Right ventricle myocardium inferior (tissue), 1 donor: Measurements from ENCODE around the gene SENP8. TPM values are rescaled to one million over a fixed set of nuclear protein-coding genes. Genes with fewer than 3 reads are reported as not detected.
"Not testable (repeated sequence)": the region's sequence is repeated elsewhere in the genome, so short reads cannot be mapped to it uniquely, and the experiment has no call there.

Experiments
- ATAC-seq: fragments of 200-7000 bp; cut with Tn5 transposase; one replicate; pipeline ENCODE4 v1.9.1; 2020; ENCODE audit warnings: mild to moderate bottlenecking, moderate library complexity
- DNase-seq: peaks from one replicate; pipeline ENCODE4 v3.0.0; 2021; ENCODE audit errors: missing footprints
- intact Hi-C: fragments of 100-400 bp; cut with DNase I; formaldehyde crosslinking; loops from one replicate; pipeline ENCODE4 v1.11.0; 2022
- total RNA-seq: library from RNA; stranded (reverse); fragmentation: NEBNext Ultra II Directional; extraction: Animal tissue kit (Norgen Biotek cat#: 25700); gene quantifications from one replicate; pipeline ENCODE4 v1.2.1, GENCODE V29; 2021
- donor health status: DM: no; HTN: yes; CAD: no; lungs with severe emphysema.

SENP8 gene
- total RNA-seq, 1 donor from 2014 or later, result 5.9 TPM

GRCh38 chr15:72169921-72170611, 51.9 kb downstream of the SENP8 start:
- no peak for ATAC-seq
- intact Hi-C loops, result no loop called here
- DNase-seq, result no peak

GRCh38 chr15:72170691-72171090, 52.5 kb downstream of the SENP8 start:
- no peak for DNase-seq

DNA sequence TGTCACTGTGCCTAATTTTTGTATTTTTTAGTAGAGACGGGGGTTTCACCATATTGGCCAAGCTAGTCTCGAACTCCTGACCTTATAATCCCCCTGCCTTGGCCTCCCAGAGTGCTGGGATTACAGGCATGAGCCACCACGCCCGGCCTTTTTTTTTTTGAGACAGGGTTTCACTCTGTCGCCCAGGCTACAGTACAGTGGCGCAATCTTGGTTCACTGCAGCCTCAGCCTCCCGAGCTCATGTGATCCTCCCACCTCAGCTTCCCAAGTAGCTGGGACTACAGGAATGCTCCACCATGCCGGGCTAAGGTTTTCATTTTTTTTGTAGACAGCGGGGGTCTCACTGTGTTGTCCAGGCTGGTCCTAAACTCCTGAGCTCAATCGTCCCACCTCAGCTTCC, 53.8 kb downstream of the SENP8 start:
- ATAC-seq, intact Hi-C loops, DNase-seq: not testable (repeated sequence)

More at GRCh38 chr15:72170691-72171090, 52.5 kb downstream of the SENP8 start:
- intact Hi-C loops, result no loop called here
- ATAC-seq, result no peak

DNA sequence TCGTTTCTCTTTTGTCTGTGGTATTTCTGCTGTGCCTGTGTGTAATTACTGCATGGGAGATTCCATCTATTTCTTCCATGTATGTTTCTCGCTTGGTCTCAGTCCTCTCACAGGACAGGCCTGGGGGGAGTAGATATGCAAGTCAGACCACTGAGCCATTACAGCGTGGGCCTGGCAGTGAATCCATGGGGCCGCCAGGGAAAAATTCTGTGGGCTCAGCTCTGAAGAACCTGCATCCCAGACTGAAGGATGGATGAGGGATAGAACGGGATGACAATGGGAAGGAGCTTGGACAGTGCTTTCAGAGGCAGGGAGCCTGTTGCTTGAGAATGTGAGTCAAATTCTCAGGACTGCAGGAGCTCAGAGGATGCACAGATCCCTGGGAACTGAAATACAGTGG, 54.6 kb downstream of the SENP8 start:
- ATAC-seq, result no peak
- DNase-seq, result no peak
- intact Hi-C loops, result no loop called here

GRCh38 chr15:72173401-72173800, 55.2 kb downstream of the SENP8 start:
- DNase-seq, result no peak
- no peak for ATAC-seq
- intact Hi-C loops, result no loop called here

DNA sequence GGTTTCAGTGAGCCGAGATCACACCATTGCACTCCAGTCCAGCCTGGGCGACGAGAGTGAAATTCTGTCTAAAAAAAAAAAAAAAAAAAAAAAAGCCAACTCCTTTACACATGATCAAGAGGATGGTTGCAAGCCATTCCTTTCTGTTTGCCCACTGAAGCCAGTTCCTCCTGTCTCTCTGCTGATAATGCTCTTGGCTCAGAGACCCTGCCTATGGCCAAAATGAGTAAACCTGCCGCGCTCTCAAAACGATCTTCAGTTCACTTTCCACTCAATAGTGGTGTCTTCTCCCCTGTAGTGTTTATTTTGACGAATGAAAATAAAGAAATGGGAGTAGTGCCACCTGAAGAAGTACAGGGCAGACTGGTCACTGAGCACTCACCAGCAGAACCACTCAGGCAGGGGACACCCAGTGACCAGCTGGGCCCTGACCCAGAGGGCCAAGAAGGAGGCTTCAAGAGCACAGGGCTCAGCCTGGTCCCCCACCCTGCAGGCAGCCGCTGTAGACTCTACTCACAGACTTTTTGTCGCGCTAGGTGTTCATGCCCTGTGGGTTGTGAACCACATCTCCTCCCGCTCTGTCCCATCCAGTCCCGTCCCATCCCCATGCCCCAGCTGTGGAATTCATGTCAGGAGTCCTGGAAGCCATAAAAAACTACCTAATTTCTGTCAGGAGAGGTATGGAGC, 55.8 kb downstream of the SENP8 start:
- ATAC-seq, result no peak

DNA sequence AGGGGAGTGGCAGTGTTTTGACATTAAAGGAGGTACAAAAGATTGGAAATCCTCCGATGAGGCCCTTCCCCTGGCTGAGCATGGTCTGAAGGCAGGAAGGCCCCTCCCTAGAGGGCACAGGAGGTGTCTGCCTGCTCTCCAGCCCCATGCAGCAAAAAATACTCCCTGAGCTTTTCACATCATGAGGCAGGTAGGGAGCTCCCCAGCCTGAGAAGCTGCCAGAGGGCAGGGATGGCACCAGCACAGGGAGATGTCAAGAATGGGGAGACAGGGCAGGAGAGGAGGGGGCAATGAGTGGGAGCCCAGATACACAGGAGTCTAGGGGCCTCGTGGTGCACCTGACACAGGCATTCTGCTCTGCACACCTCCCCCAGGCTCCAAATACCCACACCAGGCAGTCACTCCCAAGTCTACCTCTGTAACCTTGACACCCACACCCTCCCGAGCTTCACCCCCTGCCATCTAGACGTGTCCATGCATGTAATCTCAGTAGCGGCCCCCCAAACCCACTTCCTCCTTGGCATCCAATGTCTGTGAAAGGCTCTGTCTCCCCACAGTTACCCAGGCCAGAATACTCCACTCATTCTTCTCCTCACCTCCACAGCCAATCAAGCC, 56.5 kb downstream of the SENP8 start:
- DNase-seq (no peak), ATAC-seq (no peak)
- intact Hi-C loops, result no loop called here

More for the DNA sequence above, 55.8 kb downstream of the SENP8 start:
- intact Hi-C loops, result no loop called here
- no peak for DNase-seq

DNA sequence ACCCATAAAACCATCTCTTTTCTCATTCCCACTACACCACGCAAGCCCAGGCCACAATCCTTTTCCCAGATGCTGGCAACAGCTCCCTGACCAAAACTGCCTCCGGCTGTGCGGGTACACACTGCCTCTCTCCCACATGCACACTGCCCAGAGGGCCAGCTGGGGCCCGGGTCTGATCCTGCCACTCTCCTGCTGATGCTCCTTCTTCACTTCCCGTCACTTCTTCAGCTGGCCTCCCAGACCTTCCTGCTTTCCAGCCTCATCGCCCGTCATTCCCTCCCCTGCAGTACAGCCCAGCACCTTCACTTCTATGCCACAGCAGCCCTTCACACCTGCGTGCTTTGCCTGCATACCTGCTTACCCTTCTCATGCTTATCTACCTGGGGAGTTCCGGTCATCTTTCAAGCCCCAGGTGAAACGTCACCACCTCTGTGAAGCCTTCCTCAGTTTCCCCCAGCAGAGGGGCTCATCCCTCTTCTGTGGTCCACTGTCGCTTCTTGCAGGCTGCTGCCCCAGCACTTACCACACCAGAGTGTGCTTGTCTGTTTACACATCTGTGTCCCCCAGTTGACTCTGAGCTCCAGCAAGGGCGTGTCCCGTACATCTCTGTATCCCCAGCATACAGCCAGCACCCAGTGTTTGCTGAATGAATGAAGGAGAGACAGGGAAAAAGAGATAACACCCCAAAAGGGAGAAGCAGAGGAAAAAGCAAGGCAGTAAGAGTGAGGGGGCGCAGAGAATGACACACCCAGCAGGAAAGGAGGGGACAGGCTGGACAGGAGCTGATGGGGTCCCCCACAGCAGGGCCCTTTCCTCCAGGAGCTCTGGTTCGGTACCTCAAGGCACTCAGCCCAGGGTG, 57.2 kb downstream of the SENP8 start:
- DNase-seq (no peak), ATAC-seq (no peak)
- intact Hi-C loops, result no loop called here

DNA sequence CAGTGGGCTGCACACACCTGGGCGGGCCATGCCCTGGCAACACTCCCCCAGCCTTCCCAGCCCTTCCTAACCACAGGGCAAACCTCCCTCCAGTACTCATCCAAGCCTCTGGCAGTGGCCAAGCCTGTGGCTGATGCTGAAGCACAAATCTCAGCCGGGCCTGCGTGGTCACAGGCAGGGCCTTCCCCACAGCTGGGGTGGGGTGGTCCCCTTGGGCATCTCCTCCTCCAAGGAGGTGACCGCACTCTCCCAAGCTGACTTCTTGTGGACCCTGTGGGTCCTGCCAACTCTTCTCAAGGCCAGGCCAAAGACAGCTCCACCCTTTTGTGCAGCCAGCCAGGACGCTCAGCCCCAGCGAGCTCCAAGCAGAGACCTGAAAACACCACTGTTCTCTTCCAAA, 58.0 kb downstream of the SENP8 start:
- no peak for DNase-seq
- intact Hi-C loops, result no loop called here
- ATAC-seq, result peak; percentile 51

GRCh38 chr15:72176743-72177142, 58.5 kb downstream of the SENP8 start:
- DNase-seq (no peak), ATAC-seq (no peak)
- intact Hi-C loops, result no loop called here

DNA sequence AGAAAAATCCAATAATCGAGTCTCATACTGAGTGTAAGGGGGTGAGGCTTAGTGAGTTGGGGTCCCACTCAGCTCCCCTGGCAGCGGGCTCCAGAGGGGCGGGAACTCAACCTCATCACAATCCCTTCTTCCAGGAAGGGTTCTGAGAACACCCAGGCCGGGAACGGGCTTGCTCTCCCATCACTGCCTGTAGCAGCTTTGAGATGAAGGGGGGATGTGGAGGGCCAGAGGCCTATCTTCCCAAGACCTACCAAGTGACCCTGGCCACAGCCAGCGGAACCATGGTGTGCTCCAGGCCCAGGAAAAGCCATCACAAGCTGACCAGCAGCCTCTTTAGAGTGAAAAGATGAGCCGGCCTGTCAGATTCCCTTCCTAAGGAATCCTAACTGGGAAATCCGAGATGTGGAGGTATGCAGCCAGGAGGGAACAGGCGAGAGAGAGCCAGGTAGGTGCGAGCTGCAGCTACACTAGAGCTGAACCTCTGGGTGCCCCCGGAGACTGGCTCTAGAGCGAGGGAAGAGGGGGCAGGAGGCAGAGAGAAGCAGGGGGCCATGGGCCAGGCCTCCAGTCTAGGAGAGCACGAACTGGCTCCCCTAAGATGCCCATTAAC, 60.9 kb downstream of the SENP8 start:
- no peak for ATAC-seq
- DNase-seq, result no peak
- intact Hi-C loops, result no loop called here

GRCh38 chr15:72179950-72180581, 61.9 kb downstream of the SENP8 start:
- no peak for DNase-seq
- no peak for ATAC-seq
- intact Hi-C loops, result no loop called here

DNA sequence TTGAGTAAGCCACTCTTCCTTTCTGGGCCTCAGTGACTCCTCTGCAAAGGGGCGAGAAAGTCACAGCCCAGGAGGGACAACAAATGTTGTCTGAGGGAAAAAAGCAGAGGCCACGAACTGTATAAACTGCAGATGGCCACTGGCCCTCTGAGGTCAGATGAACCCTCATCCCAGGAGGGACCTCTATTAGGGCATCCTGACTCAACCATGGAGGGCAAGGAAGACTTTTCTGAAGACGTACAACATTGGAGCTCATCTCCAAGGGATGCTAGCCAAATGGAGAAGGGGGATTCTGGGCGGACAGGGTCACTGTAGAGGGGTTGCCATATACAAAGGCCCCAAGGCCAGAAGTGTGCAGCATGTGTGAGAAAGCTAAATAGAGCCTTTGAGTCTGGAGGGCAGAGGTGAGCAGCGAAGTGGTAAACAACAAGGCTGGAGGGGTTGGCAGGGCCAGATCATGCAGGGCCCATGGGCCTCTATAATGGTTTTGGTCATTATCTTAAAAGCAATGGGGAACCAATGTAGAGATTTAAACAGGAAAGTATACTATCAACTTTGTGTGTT, 62.6 kb downstream of the SENP8 start:
- intact Hi-C loops, result no loop called here
- no peak for ATAC-seq

GRCh38 chr15:72182244-72182643, 64.0 kb downstream of the SENP8 start:
- intact Hi-C loops, result no loop called here
- DNase-seq (no peak), ATAC-seq (no peak)

More for the DNA sequence above, 62.6 kb downstream of the SENP8 start:
- no peak for DNase-seq

DNA sequence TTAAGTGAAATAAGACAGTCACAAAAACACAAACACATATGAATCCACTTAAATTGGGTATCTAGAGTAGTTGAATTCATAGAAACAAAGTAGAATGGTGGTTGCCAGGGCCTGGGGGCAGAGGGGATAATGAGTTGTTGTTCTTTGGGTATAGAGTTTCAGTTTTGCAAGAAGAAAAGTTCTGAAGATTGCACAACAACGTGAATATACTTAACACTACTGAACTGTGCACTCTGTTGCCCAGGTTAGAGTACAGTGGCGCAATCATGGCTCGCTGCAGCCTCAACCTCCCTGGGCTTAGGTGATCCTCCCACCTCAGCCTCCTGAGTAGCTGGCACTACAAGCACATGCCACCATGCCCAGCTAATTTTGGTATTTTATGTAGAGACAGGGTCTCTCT, 64.5 kb downstream of the SENP8 start:
- DNase-seq (no peak), ATAC-seq (no peak)
- intact Hi-C loops, result no loop called here

DNA sequence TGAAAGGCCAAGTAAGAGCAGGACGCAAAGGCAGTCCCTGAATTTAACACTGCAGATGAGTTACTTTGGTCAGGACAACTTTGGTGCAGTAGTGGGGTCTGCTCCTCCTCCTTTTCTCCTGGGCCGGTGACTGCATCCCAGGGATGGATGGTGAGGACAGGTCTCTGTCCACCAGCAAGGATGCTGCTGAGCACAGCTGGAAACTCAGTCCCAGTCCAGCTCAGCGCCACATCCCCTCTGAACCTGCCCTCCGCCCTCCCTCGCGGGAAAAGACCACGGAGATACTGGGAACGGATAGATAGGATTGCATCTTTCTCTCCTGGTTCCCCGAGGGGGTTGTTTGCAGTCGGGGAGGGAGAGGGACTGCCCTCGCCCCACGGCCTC, 65.6 kb downstream of the SENP8 start:
- ATAC-seq (no peak), DNase-seq (no peak)
- intact Hi-C loops, result no loop called here

DNA sequence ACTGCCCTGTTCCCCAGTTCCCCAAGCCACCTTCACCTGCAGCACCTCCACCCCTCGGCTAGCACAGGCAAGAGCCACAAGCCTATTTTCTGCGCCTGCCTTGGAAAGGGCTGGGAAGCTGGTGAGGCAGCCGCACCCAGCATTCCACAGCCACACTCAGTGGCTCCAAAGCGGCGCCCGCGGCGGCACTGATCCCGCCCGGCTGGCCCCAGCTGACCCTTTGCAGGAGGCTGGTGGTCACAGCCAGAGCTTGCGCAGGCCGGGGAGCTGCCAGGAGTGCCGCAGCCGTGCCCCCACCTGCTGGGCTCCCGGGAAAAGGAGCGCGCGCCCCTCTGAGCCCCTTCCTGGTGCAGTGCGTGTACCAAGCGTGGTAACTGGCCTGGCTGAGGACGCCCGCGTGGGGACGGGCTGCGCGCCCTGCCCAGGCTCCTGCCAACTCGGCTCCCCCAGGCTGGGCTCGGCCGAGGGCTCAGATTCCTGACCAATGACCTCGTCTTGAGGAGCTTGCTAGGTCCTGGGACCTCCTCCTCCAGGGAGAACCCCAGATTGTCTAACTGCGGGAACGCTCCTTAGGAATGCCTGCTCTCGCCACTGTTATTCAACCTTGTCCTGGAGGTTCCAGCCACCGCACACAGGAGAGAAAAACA, 66.1 kb downstream of the SENP8 start:
- intact Hi-C loops, result no loop called here
- peak; percentile 59 for ATAC-seq
- no peak for DNase-seq
